HG02759 (cell line): ENCODE results near the gene GNAT3.

Experiments
- ATAC-seq: cut with Tn5 transposase; IDR thresholded peaks from one replicate; pipeline ENCODE4 v1.9.1; 2021; ENCODE audit warnings: mild to moderate bottlenecking, moderate library complexity; ENCODE audit not compliant: unreplicated experiment

Gene GNAT3

DNA sequence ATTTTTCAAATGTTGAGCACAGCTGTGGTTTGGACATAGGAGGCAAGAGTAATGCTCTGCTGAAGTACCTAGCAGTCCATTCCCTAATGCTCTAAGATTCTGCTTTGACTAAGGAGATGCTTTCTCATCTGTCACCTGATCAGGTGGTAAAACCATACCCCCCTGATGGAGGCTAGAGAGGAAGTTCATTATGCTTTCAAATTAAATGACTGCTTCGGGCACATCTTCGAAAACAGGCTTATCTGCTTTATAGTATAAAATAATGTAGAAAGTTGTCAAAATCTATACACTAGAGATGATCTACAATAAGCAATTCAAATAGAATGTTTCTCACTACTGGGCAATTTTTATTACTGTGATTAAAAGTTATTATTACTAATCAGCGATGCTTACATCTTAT lies at the start of gene GNAT3:
TSS of gene GNAT3 (minus strand) at position 101 of the 400 bp plus-strand sequence. CDS start 138 bp downstream, outside the sequence.
- no peak for ATAC-seq

DNA sequence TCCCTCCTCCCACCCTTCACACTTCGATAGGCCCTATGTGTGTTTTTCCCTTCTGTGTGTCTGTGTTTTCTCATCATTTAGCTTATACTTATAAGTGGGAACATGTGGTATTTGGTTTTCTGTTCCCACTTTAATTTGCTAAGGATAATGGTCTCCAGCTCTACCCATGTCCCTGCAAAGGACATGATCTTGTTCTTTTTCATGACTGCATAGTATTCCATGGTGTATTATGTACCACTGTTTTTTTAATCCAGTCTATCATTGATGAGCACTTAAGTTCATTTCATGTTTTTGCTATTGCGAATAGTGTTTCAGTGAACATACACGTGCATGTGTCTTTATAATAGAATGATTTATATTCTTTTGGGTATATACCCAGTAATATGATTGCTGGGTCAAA lies 46.3 kb upstream of the GNAT3 start:
- no peak for ATAC-seq

DNA sequence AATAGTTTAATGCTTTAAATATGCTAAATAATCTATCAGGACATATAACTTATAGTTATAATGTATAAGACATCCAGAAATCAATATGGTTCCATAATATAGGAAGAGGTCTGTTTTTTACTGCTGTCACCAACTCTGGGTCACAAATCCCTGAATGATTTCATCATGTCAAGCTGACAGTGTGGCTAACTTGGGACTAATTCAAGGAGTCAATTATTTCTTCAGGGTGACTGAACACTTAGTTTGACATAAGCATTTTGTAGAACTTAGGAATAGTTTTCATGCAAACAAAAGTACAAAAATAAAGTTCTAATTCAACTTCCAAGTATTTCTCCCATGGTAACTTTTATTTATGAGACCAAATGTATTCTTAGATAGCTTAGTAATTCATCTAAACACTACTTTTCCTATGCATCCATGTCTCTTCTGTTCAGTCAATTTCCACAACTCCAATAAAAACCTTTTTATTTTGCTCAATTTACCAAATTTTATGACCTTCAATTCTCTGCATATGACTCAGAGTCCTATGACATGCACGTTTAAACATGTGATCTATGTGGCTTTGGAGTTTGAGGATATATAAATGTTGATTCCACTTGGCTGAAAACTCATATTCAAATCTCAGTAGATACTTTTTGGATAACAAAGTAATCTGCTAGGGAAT lies 40.3 kb upstream of the GNAT3 start:
- no peak for ATAC-seq

DNA sequence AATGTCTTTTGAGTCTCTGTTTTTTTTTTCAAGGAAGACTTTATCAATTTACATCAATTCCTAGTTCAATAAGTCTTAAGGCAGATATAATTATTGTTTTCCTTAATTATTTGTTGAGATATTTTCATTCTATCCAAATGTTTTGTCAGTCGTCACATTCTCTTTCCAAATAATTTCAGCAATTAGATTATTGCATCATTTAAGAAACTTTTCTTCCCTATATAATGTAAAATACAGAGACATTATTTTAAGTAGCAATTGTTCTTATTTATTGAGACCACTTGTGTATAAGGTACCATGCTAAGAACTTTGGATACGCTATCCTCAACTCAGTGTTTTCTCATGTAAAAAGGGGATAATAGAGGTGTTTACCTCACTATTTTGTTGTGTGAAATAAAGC lies 38.1 kb upstream of the GNAT3 start:
- no peak for ATAC-seq

DNA sequence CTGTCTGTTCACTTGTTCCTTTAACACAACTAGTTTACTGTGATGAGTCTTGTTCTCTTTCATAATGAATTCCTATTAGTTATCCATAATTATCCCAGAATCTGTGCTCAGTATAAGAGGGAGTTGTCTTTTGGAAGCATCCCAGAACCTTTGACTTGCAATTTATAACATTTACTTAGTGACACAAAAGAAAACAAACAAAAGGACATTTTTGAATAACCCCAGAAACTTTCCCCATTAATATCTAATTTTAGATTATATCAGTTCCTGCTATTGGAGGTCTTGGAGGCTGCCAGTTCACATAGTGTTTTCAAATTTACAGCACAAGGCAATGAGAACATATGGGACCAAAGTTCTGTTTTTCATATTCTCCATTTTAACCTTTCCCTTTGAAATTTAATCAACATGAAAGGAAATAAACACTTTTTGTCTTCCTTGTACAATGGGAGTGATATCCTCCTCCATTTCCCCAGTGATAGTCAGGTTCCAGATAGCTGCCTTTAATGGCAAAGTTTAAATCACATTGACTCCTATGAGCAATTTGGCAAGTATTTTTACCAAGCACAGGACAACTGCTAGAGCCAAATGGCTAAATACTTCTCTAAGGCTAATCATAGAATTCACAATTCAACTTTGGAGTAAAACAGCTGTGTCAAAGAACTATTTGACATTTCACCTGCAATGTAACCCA lies 37.1 kb upstream of the GNAT3 start:
- no peak for ATAC-seq

DNA sequence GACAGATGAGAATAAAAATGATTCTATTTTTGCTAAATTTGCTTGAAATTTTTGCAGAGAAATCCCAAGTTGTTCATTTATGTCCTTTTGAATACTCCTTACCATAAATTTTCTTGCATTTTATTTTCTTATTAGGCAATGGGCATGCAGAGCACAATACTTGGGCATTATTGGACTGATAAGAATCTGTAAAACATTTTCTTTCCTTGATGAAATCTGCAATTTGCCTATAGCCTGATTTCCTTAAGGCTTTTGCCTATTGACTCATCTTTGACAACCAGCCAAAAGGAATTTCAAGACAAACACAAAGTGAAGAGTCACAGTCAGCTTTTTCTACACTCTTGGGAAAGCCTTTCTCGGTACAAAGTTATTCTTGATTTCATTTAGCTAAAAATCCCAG lies 30.5 kb upstream of the GNAT3 start:
- no peak for ATAC-seq

DNA sequence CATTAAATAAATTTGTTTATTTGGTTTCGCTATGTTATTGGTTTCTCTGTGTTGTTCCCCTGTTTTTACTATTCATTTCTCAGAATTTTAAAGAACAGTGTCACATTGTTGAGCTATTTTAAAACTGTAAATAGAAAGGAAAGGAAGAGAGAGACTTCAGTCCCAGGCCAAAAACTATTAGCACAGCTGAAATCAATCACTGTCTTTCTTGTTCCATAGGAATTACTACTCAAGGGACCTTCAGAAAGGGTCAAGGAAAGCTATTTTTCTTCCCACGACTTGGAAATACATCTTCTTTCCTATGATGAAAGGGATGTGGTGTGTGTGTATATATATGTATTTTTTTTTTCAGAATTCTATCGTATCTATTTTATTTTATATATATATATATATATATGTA lies 29.0 kb upstream of the GNAT3 start:
- no peak for ATAC-seq

DNA sequence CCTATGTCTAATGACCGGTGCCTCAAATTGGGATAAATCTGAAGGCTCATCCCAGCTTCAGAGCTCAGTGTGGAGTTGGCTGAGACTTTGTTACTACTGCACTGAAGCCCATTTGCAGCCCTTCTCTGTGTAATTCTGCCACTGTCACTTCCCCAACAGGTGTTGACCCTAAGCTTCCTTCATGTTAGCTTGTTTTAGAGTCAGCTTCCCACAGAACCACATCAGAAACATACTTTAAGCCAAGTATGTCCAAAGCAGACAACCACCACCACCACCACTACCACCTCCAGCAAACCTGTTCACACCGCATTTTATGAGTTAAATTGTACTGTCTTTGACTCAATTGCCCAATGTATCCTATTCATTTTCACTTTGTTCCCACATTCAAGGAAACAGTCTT lies 25.2 kb upstream of the GNAT3 start:
- ATAC-seq, result no peak

DNA sequence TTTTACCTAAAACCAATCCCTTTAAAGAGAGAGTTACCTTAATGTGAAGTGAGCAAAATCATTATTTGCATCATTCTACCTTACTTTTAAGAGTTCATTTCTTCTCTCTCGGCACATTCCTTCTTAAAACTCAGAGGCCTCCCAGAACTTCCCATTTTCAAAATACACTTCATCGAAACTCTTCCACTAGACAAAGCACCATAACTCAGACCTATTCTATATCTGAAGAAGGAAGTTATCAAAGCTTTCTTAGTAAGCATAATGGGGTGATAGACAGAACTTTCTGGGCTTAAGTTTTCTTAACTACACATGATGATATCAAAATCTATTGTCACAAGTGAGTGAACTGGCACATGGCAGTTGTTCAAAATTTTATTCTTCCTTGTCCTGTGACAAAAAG lies 24.6 kb upstream of the GNAT3 start:
- ATAC-seq, result no peak

DNA sequence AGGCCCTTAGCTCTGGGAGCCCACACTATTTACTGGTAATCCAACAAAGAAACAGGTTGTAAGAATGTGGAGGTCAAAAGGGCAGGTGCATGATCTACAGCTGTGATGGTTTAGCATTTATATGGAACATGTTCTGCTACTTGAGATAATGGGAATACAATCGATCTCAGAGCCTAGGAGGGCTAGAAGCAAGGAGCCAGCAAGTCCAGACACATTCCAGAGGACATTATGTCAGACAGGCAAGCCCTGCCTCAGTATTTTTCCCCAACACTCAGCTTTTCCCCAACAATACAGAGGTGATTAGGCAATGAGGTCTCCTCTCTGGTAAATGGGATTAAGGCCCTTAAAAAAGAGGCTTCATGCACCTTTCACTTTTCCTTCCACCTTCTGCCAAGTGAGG lies 21.4 kb upstream of the GNAT3 start:
- ATAC-seq, result no peak

DNA sequence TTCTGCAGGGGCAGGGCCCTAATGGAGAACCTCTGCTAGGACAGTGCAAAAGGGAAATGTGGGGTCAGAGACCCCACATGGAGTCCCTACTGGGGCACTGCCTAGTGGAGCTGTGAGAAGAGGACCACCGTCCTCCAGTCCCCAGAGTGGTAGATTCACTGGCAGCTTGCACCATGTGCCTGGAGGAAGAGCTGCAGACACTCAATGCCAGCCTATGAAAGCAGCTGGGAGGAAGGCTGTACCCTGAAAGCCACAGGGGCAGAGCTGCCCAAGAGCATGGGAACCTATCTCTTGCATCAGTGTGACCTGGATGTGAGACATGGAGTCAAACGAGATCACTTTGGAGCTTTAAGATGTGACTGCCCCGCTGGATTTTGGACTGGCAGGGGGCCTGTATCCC lies 20.3 kb upstream of the GNAT3 start:
- no peak for ATAC-seq

DNA sequence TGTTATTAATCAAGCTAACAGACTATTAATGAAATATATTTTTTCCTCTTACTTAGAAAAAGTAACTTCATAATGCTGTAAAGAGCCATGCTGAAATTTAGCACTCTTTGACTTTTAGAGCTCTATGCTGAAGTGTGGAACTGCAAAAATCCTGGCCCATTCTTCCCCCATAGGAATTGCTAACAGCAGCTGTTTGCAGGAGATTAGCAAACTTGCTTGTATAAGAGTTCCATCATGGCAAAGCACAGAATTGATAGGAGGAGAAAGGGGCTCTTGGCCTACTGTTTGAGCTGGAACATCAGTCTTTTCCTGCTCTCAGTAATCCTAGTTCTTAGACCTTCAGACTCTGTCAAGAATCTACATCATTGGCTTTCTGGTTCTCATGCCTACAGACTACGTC lies 18.3 kb upstream of the GNAT3 start:
- no peak for ATAC-seq

DNA sequence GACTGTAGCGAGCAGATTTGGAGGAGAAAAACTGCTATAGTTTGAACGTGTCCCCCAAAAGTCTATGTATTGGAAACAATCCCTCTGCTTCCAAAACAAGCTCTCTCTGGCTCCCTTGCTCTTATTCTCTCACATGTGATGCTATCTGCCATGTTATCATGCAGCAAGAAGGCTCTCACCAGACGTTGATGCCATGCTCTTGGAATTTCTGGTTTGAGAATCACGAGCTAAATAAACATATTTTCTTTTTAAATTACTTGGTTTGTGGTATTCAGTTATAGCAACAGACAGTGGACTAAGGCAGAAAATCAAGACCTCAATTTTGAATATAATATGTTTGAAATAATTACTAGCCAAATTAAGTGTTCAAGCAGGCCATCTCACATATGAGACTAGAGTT lies 17.5 kb upstream of the GNAT3 start:
- ATAC-seq, result no peak

DNA sequence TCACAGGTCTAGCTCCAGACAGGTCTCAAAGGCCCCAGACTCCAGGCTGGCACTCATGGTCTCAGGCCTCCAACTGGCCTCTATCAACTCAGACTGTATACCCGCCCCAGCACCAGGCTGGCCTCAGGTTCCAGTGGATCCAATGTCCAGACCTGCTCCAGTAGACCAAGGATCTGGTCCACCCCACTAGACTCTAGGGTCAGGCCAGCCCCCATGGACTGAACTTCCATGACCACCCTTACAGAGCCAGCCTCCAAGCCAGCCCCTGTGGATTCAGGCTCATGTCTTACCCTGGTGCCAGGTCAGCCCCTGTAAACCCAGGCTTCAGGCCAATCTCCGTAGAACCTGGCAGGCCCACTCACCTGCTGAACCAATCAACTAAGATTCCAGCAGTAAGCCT lies 16.8 kb upstream of the GNAT3 start:
- no peak for ATAC-seq

DNA sequence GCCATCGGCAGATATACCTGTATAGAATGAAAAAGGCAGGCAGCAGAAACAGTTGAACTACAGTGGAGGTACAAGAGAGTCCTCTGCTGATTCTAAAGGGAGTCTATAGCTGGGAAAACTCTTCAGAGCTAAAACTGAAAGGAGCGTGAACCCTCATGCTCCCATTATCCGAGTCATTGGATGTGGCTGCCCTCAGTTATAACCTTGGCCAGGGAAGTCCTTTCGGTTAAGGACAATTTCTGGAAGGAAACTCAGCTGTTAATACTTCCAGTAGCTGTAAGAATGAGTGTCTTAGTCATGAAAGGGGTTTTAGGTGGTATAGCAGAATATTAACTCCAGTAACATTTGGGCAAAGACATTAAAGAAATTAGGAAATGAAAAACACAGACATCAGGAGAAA lies 14.6 kb upstream of the GNAT3 start:
- no peak for ATAC-seq

DNA sequence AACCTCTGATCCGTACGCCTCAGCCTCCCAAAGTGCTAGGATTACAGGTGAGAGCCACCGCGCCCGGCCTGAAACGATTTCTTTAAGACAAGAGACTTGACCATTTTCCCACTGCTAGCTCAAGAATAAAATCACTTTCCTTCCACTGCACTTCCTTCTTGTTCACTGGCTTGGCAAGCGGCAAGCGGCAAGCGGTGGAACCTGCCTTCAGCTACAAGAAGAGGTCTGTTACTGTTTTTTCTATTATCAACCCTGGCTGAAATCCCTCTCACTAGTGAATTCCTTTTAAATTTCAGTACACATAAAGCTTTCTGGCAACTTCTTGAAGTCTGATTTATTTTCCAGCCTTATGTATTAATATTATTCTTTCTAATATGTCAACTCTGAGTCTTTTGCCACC lies 12.8 kb upstream of the GNAT3 start:
- ATAC-seq, result no peak

DNA sequence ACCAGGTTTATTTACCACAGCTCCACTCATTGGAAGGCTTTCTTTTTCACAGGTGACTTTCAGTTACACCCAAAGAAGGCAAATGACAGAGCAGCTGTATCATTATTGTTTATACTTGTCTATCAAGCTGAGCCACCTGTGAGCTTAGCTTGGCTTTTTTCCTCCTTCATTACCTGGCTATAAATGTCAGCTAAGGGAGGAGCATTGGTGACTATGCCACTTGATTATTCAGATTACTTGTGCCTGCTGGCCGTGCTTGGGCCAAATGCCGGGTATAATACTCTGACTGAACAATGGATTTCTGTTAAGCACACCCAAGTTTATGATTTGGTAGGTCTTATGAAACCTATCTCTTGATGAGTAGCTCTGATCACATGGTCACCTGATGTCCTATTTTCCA lies 9.9 kb upstream of the GNAT3 start:
- no peak for ATAC-seq

DNA sequence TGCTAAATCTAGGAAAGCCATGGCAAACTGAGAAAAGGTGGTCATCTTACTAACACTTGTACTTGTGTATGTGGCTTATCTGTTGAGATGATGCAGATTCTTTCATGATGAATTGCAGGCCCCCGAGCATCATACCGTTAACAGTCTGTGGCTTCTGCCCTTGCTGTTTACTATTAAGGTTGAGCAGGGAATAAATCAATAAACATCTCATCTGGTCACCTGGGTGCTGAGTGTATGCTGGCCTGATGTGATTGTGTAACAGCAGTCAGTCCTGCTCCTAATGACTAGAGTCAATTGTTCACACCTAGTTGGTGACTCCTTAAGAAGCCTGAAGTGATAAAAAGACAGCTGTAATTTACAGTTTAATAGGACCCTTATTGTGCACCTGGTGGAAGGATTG lies 8.3 kb upstream of the GNAT3 start:
- ATAC-seq, result no peak

DNA sequence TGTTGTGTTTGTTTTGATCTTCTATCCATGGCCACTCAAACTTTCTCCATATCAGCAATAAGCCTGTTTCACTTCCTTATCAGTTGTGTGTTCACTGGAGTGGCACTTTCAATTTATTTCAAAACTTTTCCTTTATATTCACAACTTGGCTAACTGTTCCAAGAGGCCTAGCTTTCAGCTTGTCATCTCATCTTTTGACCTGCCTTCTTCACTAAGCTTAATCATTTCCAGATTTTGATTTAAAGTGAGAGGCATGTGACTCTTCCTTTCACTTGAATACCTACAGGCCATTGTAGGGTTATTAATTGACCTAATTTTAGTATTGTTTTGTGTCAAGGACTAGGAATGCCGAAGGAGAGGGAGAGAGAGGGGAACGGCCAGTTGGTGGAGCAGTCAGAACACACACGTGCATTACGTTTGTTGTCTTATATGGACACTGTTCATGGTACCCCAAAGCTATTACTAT lies 5.5 kb upstream of the GNAT3 start:
- no peak for ATAC-seq

DNA sequence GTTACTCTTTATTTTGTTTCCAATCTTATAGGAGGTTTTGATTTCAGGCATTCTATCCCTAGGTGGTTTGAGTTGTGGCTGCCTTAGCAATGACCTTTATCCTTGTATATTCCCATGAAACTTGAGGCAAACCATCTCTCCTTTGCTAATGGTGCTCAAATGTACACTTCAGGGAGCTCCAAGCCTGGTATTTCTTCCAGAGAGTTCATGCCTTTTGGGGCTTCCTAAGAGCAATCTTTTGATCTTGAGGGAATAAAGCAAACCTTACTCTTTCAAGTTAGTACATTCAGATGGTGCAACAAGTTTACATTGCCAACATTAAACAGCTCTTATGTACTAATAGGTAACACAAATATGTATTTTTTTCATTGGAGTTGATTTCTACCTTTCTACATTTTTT lies 3.4 kb upstream of the GNAT3 start:
- ATAC-seq, result no peak

DNA sequence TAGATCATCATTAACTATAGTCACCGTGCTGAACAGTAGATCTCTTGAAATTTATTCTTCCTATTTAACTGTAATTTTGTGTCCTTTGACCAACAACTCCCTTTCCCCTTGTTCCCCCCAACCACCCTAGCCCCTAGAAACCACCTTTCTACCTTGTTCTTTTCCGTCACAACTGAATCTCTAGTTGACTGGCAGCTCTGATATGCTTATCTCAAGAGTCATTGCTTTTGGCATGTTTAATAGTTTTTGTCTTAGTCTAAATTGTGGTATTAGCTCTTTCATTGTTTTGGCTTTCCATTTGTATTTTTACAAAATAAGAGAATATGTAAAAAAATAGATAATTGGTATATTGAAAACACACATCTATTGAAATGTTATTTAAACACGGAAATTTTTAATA lies 1.8 kb downstream of the GNAT3 start:
- no peak for ATAC-seq

DNA sequence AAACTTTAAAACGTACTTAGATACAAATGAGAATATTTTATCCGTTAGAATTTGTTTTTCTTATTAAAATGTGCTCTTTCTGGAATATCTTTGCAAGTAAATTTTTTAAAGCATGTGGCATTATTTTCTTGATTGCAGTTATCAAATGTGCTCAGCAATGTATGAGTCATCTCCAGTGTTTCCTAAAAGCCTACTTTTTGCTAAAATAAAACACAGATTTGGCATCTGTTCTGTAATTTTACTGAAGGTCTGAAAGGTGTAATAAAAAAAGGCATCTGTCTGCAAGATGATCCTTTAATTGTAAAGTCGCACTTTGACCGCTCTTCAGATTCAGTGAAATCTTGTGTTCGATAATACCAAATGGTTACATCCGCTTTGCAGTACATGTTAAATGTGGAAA lies 3.4 kb downstream of the GNAT3 start:
- ATAC-seq, result no peak
